Spleen (tissue), 11 donors: ENCODE data around the gene STARD13. TPM values are rescaled to one million over a fixed set of nuclear protein-coding genes. Genes with fewer than 3 reads are reported as not detected.
A peak's percentile ranks its signal among the peaks of the same experiment; 100 is the strongest.

Experiments used
- DNase-seq: peaks from one replicate; pipeline ENCODE4 v3.0.0-alpha.2; 2020
- H3K27ac ChIP-seq, 8 donors: fragments of 200-600 bp; sonication (generic) in 7 of 8; 1 replicate in 4 of 8; 2 replicates in 4 of 8; pipeline versions ENCODE4 v1.5.0 to v1.8.0; 2016 to 2021; ENCODE audit warnings: inconsistent platforms in 4 of 8, mild to moderate bottlenecking in 4 of 8, moderate library complexity in 1 of 8
- H3K27me3 ChIP-seq, 7 donors: fragments of 200-600 bp; sonication (generic) in 6 of 7; replicated peaks in 1 of 7; 1 replicate in 4 of 7; 2 replicates in 3 of 7; pipeline versions ENCODE4 v1.5.0 to v1.8.0; 2016 to 2021; ENCODE audit warnings: inconsistent platforms in 3 of 7, mild to moderate bottlenecking in 1 of 7
- H3K36me3 ChIP-seq, 6 donors: fragments of 200-600 bp; sonication (generic) in 5 of 6; 1 replicate in 4 of 6; 2 replicates in 2 of 6; pipeline versions ENCODE4 v1.5.0 to v1.8.0; 2016 to 2021; ENCODE audit warnings: inconsistent platforms in 2 of 6
- H3K4me1 ChIP-seq, 6 donors: fragments of 200-600 bp; sonication (generic) in 5 of 6; 1 replicate in 3 of 6; 2 replicates in 3 of 6; pipeline versions ENCODE4 v1.5.0 to v1.8.0; 2016 to 2021; ENCODE audit warnings: inconsistent platforms in 3 of 6
- H3K4me3 ChIP-seq, 8 donors: fragments of 200-600 bp; sonication (generic) in 7 of 8; 1 replicate in 4 of 8; 2 replicates in 4 of 8; pipeline versions ENCODE4 v1.5.0 to v1.8.0; 2016 to 2021; ENCODE audit warnings: inconsistent platforms in 4 of 8, mild to moderate bottlenecking in 4 of 8, moderate library complexity in 2 of 8
- H3K9me3 ChIP-seq, 8 donors: fragments of 200-600 bp; sonication (generic) in 7 of 8; 1 replicate in 4 of 8; 2 replicates in 4 of 8; pipeline versions ENCODE4 v1.5.0 to v1.8.0; 2016 to 2021; ENCODE audit warnings: inconsistent platforms in 4 of 8
- CTCF ChIP-seq, 11 experiments: fragments of 200-600 bp in 7 of 11; fragments of 450-650 bp in 4 of 11; sonication (generic) in 4 of 11; IDR thresholded peaks in 8 of 11; conservative IDR thresholded peaks in 3 of 11; 1 replicate in 7 of 11; 2 replicates in 4 of 11; pipeline versions ENCODE4 v1.4.0 to v1.8.0; 2016 to 2021; ENCODE audit warnings: antibody characterized with exemption in 11 of 11, inconsistent platforms in 4 of 11, mild to moderate bottlenecking in 1 of 11
- POLR2A ChIP-seq, 3 donors: fragments of 450-650 bp; IDR thresholded peaks; one replicate each; pipeline ENCODE4 v1.5.1; 2017; ENCODE audit warnings: antibody characterized with exemption in 3 of 3, mild to moderate bottlenecking in 1 of 3
- POLR2AphosphoS5 ChIP-seq, 3 donors: sonication (generic); formaldehyde crosslinking; IDR thresholded peaks; one replicate each; pipeline ENCODE4 v1.5.1; 2017; ENCODE audit warnings: antibody characterized with exemption in 3 of 3
- WGBS, 5 donors: extraction: QIAGEN DNeasy Blood & Tissue Kit in 3 of 5; methylation state at CpG; one replicate each; pipeline versions ENCODE4 v1.1.5 to v1.1.7; 2013 to 2018; 5-methylcytosine and 5-hydroxymethylcytosine counted together
- intact Hi-C: fragments of 100-400 bp; cut with DNase I; formaldehyde crosslinking; loops from one replicate; pipeline ENCODE4 v1.15.0; 2023; ENCODE audit warnings: low total_unique reads
- polyA plus RNA-seq, 3 donors: library from polyadenylated mRNA; stranded (reverse); fragments of 200-250 nt; gene quantifications; one replicate each; pipeline ENCODE4 v1.2.1, GENCODE V29; 2013
- total RNA-seq, 7 donors: library from RNA; depleted of rRNA in 3 of 7; stranded (reverse); fragments of >200 nt in 3 of 7; fragmentation: NEBNext Ultra II Directional in 4 of 7; extraction: Animal tissue kit (Norgen Biotek cat#: 25700) in 4 of 7; gene quantifications; one replicate each; pipeline versions ENCODE4 v1.1.0 to v1.2.1, GENCODE V29; 2016 to 2021
- donor health status: healthy with polysubstance abuse.
- donor health status: DM: no; HTN: no; CAD: no; lungs with moderate emphysema.
- donor health status: DM: no; HTN: no; CAD: no.
- donor health status: Bipolar disorder and iron deficiency.
- donor health status: healthy.
- donor health status: DM: no; HTN: no; CAD: no.
- donor health status: DM: yes; HTN: yes; CAD: no.

STARD13 gene
- total and polyA plus RNA-seq, 10 donors = 1.4 to 58.1 (median 26.7) TPM

- no peak for DNase-seq
- Histone ChIP-seq H3K4me3 (no peak overlapping the region), H3K9me3 (peaks cover 0 to 20% (median 17%) of the 10 kb centered on the region in 8 donors), H3K27me3 (no peaks in the 10 kb centered on the region), H3K27ac (no peak overlapping the region), H3K36me3 (peaks cover 0 to 17% (median 0%) of the 10 kb centered on the region in 6 donors), H3K4me1 (peaks cover 0 to 6% (median 0%) of the 10 kb centered on the region in 6 donors)
- WGBS, 5 donors = 91 to 100% (median 98%) methylated on average over 3 of the region's 3 CpGs
- TF ChIP-seq POLR2A (IDR thresholded peaks at IDR 0.05) (no peak), CTCF (IDR thresholded peaks at IDR 0.05 in 8 of 11, conservative IDR thresholded peaks at IDR 0.05 in 3 of 11) (no peak), POLR2AphosphoS5 (IDR thresholded peaks at IDR 0.05) (no peak)
- intact Hi-C loops = no loop called here
These were observed 127.3 kb downstream of the STARD13 start for GRCh38 chr13:33158271-33158670.

GRCh38 chr13:33154911-33155310, 130.6 kb downstream of the STARD13 start:
- H3K27ac ChIP-seq = peak overlapping the region in 1 of 8 donors; percentile 60

GRCh38 chr13:33153421-33154404, 131.8 kb downstream of the STARD13 start:
- WGBS, 5 donors = 72 to 86% (median 76%) methylated on average over 17 of the region's 17 CpGs
- intact Hi-C loops = no loop called here
- no peaks in the 10 kb centered on the region for H3K36me3 ChIP-seq

More at GRCh38 chr13:33154911-33155310, 130.6 kb downstream of the STARD13 start:
- intact Hi-C loops = no loop called here
- no peak for DNase-seq
- Histone ChIP-seq H3K27me3 (no peaks in the 10 kb centered on the region), H3K9me3 (no peaks in the 10 kb centered on the region), H3K36me3 (no peaks in the 10 kb centered on the region), H3K4me3 (no peak overlapping the region), H3K4me1 (peaks cover 0 to 11% (median 0%) of the 10 kb centered on the region in 6 donors)
- WGBS, 5 donors = 87 to 93% (median 91%) methylated on average over 5 of the region's 5 CpGs
- TF ChIP-seq POLR2A (IDR thresholded peaks at IDR 0.05) (no peak), POLR2AphosphoS5 (IDR thresholded peaks at IDR 0.05) (no peak), CTCF (IDR thresholded peaks at IDR 0.05 in 8 of 11, conservative IDR thresholded peaks at IDR 0.05 in 3 of 11) (no peak)

More at GRCh38 chr13:33153421-33154404, 131.8 kb downstream of the STARD13 start:
- Histone ChIP-seq H3K9me3 (no peaks in the 10 kb centered on the region), H3K27ac (peak overlapping the region in 5 of 8 donors; percentile 42 to 66 (median 53)), H3K4me1 (peaks cover 0 to 11% (median 0%) of the 10 kb centered on the region in 6 donors), H3K4me3 (no peak overlapping the region), H3K27me3 (no peaks in the 10 kb centered on the region)
- TF ChIP-seq POLR2A (IDR thresholded peaks at IDR 0.05) (no peak), POLR2AphosphoS5 (IDR thresholded peaks at IDR 0.05) (peak in 1 of 3 donors; percentile 73), CTCF (IDR thresholded peaks at IDR 0.05 in 8 of 11, conservative IDR thresholded peaks at IDR 0.05 in 3 of 11) (no peak)
- no peak for DNase-seq
